ENCODE measurements around the gene OR5H1.

The OR5H1 gene

GRCh38 chr3:98182196-98182595 lies 51.7 kb downstream of the OR5H1 start:
- no peak for DNase-seq (ENCODE audit: low read depth)
- TF ChIP-seq, protein P1, sequence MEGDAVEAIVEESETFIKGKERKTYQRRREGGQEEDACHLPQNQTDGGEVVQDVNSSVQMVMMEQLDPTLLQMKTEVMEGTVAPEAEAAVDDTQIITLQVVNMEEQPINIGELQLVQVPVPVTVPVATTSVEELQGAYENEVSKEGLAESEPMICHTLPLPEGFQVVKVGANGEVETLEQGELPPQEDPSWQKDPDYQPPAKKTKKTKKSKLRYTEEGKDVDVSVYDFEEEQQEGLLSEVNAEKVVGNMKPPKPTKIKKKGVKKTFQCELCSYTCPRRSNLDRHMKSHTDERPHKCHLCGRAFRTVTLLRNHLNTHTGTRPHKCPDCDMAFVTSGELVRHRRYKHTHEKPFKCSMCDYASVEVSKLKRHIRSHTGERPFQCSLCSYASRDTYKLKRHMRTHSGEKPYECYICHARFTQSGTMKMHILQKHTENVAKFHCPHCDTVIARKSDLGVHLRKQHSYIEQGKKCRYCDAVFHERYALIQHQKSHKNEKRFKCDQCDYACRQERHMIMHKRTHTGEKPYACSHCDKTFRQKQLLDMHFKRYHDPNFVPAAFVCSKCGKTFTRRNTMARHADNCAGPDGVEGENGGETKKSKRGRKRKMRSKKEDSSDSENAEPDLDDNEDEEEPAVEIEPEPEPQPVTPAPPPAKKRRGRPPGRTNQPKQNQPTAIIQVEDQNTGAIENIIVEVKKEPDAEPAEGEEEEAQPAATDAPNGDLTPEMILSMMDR (conservative IDR thresholded peaks at IDR 0.05; ENCODE audit: control insufficient read depth, insufficient read depth, low read depth, low read length), result no peak
- no peak overlapping the region for H3K4me3 ChIP-seq (ENCODE audit: control insufficient read depth, low read depth, low read length)

GRCh38 chr3:98185180-98185579 lies 54.7 kb downstream of the OR5H1 start:
- DNase-seq (ENCODE audit: low read depth), result no peak

More at GRCh38 chr3:98185180-98185579, 54.7 kb downstream of the OR5H1 start:
- TF ChIP-seq, protein P1 (conservative IDR thresholded peaks at IDR 0.05; ENCODE audit: control insufficient read depth, insufficient read depth, low read depth, low read length), result no peak
- H3K4me3 ChIP-seq (ENCODE audit: control insufficient read depth, low read depth, low read length), result no peak overlapping the region
